ENCODE data around the gene ZNRF1. TPM values are rescaled to one million over a fixed set of nuclear protein-coding genes. Genes with fewer than 3 reads are reported as not detected.
A peak's percentile ranks its signal among the peaks of the same experiment; 100 is the strongest.
"Not testable (repeated sequence)": the region's sequence is repeated elsewhere in the genome, so short reads cannot be mapped to it uniquely, and the experiment has no call there.

The ZNRF1 gene
- total and polyA plus RNA-seq, 3 donors from 2014 or later = 51.8 to 93.0 (median 90.4) TPM

GRCh38 chr16:74984194-74984528 lies 14.7 kb upstream of the ZNRF1 start:
- H3K27ac ChIP-seq = peak overlapping the region; percentile 71 to 93
- 21 to 24% methylated on average over 12 to 13 of the region's 13 CpGs for WGBS, 2 donors
- H3K4me3 ChIP-seq = peak overlapping the region; percentile 85 to 100
- intact Hi-C loops (cut with DNase I; ENCODE audit: low total_unique reads) = no loop called here
- H3K27me3 ChIP-seq = no peaks in the 10 kb centered on the region
- H3K9me3 ChIP-seq = no peaks in the 10 kb centered on the region
- DNase-seq = no peak
- no peaks in the 10 kb centered on the region for H3K36me3 ChIP-seq (ENCODE audit: low read depth, missing control alignments)
- H3K4me1 ChIP-seq = peaks cover 7% of the 10 kb centered on the region
- TF ChIP-seq, protein P1, sequence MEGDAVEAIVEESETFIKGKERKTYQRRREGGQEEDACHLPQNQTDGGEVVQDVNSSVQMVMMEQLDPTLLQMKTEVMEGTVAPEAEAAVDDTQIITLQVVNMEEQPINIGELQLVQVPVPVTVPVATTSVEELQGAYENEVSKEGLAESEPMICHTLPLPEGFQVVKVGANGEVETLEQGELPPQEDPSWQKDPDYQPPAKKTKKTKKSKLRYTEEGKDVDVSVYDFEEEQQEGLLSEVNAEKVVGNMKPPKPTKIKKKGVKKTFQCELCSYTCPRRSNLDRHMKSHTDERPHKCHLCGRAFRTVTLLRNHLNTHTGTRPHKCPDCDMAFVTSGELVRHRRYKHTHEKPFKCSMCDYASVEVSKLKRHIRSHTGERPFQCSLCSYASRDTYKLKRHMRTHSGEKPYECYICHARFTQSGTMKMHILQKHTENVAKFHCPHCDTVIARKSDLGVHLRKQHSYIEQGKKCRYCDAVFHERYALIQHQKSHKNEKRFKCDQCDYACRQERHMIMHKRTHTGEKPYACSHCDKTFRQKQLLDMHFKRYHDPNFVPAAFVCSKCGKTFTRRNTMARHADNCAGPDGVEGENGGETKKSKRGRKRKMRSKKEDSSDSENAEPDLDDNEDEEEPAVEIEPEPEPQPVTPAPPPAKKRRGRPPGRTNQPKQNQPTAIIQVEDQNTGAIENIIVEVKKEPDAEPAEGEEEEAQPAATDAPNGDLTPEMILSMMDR (IDR thresholded peaks at IDR 0.05) = no peak
- TF ChIP-seq POLR2A (IDR thresholded peaks at IDR 0.05) = no peak

GRCh38 chr16:74984529-74985296 lies 14.1 kb upstream of the ZNRF1 start, which contains the start of gene WDR59:
WDR59 (minus strand) TSS chr16:74985123; CDS start chr16:74985017, 106 bp downstream.
- Histone ChIP-seq H3K36me3 (ENCODE audit: low read depth, missing control alignments) (no peaks in the 10 kb centered on the region), H3K9me3 (no peaks in the 10 kb centered on the region), H3K4me1 (peaks cover 7% of the 10 kb centered on the region), H3K4me3 (peak within 1 kb of the TSS; percentile 85 to 100), H3K27ac (peak within 1 kb of the TSS; percentile 71 to 93), H3K27me3 (no peaks in the 10 kb centered on the region)
- TF ChIP-seq POLR2A (IDR thresholded peaks at IDR 0.05) = no peak
- TF ChIP-seq, protein P1 (IDR thresholded peaks at IDR 0.05) = no peak
- DNase-seq = peak; percentile 100
- intact Hi-C loops (cut with DNase I; ENCODE audit: low total_unique reads) = no loop called here
- WGBS, 2 donors = 0 to 1% methylated on average over 13 to 63 of the region's 68 CpGs

DNA sequence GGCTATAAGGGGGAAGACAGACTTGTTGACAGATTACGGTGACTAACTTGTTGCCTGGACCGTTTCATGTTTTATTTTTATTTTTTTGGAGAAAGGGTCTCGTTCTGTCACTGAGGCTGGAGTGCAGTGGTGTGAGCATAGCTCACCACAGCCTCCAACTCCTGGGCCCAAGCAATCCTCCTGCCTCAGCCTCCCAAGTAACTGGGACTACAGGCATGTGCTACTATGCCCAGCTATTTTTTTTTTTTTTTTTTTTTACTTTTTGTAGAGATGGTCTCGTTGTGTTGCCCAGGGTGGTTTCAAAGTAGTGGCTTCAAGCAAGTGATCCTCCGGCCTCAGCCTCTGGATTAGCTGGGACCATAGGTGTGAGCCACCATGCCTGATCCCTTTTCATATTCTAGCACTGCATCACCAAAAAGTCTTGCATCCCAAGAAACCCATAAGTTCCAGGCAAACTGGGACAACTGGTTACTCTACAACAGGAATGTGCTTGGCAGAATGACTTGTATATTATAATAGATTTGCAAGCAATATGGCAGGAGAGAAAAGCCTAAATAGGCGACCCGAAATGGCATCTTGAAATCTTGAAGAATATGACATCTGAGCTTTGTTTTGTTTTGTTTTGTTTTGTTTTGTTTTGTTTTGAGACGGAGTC lies 11.7 kb upstream of the ZNRF1 start:
- Histone ChIP-seq H3K9me3 (no peaks in the 10 kb centered on the region), H3K27ac (no peak overlapping the region), H3K4me3 (no peak overlapping the region), H3K4me1 (peaks cover 15% of the 10 kb centered on the region), H3K27me3 (no peaks in the 10 kb centered on the region), H3K36me3 (ENCODE audit: low read depth, missing control alignments) (no peaks in the 10 kb centered on the region)
- DNase-seq = no peak
- intact Hi-C loops (cut with DNase I; ENCODE audit: low total_unique reads) = no loop called here
- WGBS, 2 donors = 77 to 81% methylated on average over 8 of the region's 8 CpGs
- no peak for TF ChIP-seq POLR2A (IDR thresholded peaks at IDR 0.05)
- TF ChIP-seq, protein P1 (IDR thresholded peaks at IDR 0.05) = no peak

DNA sequence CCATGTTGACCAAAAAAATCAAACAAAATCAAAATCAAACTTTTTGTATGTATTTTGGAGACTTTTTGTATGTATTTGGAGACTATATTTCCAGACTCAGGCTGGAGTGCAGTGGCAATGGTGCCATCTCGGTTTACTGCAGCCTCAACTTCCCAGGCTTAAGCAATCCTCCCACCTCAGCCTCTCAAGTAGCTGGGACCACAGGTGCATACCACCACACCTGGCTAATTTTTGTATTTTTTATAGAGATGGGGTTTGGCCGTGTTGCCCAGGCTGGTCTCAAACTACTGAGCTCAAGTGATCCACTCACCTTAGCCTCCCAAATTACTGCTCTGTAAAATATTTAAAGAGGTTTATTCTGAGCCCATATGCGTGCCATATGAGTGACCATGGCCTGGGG lies 9.0 kb upstream of the ZNRF1 start:
- intact Hi-C loops (cut with DNase I; ENCODE audit: low total_unique reads); DNase-seq: not testable (repeated sequence)
- WGBS, 2 donors = 89 to 94% methylated on average over 3 of the region's 3 CpGs

DNA sequence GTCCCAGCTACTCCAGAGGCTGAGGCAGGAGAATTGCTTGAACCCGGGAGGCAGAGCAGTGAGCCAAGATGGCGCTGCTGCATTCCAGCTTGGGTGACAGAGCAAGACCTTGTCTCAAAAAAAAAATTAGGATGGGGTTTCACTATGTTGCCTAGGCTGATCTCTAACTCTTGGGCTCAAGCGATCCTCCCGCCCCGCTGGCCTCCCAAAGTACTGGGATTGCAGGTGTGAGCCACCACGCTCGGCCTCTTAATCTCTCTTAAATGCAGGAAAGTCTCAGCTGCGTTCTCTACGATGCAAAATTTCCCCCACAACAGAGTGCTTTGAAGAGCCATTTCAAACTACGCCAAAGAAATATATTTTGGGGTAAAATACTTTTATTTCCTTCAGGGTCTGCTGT lies 8.0 kb upstream of the ZNRF1 start:
- Histone ChIP-seq H3K4me3 (no peak overlapping the region), H3K36me3 (ENCODE audit: low read depth, missing control alignments) (no peaks in the 10 kb centered on the region), H3K4me1 (peaks cover 12% of the 10 kb centered on the region), H3K27me3 (no peaks in the 10 kb centered on the region), H3K9me3 (no peaks in the 10 kb centered on the region), H3K27ac (peak overlapping the region in 1 of 2 donors; percentile 79)
- DNase-seq = no peak
- TF ChIP-seq, protein P1 (IDR thresholded peaks at IDR 0.05) = no peak
- no peak for TF ChIP-seq POLR2A (IDR thresholded peaks at IDR 0.05)
- 93% methylated on average over 10 of the region's 10 CpGs for WGBS, 2 donors
- intact Hi-C loops (cut with DNase I; ENCODE audit: low total_unique reads) = no loop called here

More for the DNA sequence above, 9.0 kb upstream of the ZNRF1 start:
- H3K4me3 ChIP-seq; H3K36me3 ChIP-seq (ENCODE audit: low read depth, missing control alignments); H3K9me3 ChIP-seq; H3K27ac ChIP-seq; H3K27me3 ChIP-seq: not testable (repeated sequence)
- H3K4me1 ChIP-seq = peaks cover 12% of the 10 kb centered on the region

Measured in testis (tissue), 3 donors.